Naive thymus-derived CD4-positive, alpha-beta T cell (primary cell): ENCODE results near the gene SEPHS2. TPM values are rescaled to one million over a fixed set of nuclear protein-coding genes. Genes with fewer than 3 reads are reported as not detected.
A peak's percentile ranks its signal among the peaks of the same experiment; 100 is the strongest.
"Not testable (repeated sequence)": the region's sequence is repeated elsewhere in the genome, so short reads cannot be mapped to it uniquely, and the experiment has no call there.

Experiments used
- ATAC-seq: fragments of 150-1000 bp; cut with Tn5 transposase; 2 replicates; pipeline ENCODE4 v1.10.0; 2021; ENCODE audit warnings: mild to moderate bottlenecking, moderate library complexity
- CTCF ChIA-PET: fragments of 350-600 bp; sonication (Branson Sonifier 250); formaldehyde crosslinking; loops from one replicate; lab custom pipeline; 2021; ENCODE audit warnings: antibody characterized with exemption; lab: Charles Lee
- POLR2A ChIA-PET: fragments of 350-600 bp; sonication (Branson Sonifier 250); formaldehyde crosslinking; loops from one replicate; lab custom pipeline; 2021; ENCODE audit warnings: antibody characterized with exemption, inconsistent platforms; lab: Charles Lee
- DNase-seq, 9 donors: peaks; one replicate each; pipeline versions ENCODE4 v3.0.0 to v3.0.0-alpha.2; 2020 to 2022; ENCODE audit warnings: mixed read lengths in 1 of 9
- H3K27ac ChIP-seq: one replicate; pipeline ENCODE4 v1.7.0; 2013; ENCODE audit warnings: mild to moderate bottlenecking, low read depth, low read length, moderate library complexity
- H3K27me3 ChIP-seq, 2 donors: one replicate each; pipeline ENCODE4 v1.7.0; 2013; ENCODE audit warnings: low read length in 2 of 2, mild to moderate bottlenecking in 2 of 2, moderate library complexity in 2 of 2; ENCODE audit not compliant: control insufficient read depth in 2 of 2, insufficient read depth in 2 of 2
- H3K36me3 ChIP-seq, 3 experiments: 1 replicate in 2 of 3; 2 replicates in 1 of 3; pipeline ENCODE4 v1.7.0; 2013; ENCODE audit warnings: low read length in 3 of 3, mild to moderate bottlenecking in 3 of 3, moderate library complexity in 1 of 3; ENCODE audit not compliant: insufficient read depth in 3 of 3, control insufficient read depth in 2 of 3
- H3K4me1 ChIP-seq, 2 donors: one replicate each; pipeline ENCODE4 v1.7.0; 2013; ENCODE audit warnings: low read length in 2 of 2, mild to moderate bottlenecking in 2 of 2, moderate library complexity in 1 of 2; ENCODE audit not compliant: control insufficient read depth in 2 of 2, insufficient read depth in 2 of 2
- H3K4me3 ChIP-seq: 2 replicates; pipeline ENCODE4 v1.7.0; 2013; ENCODE audit warnings: mild to moderate bottlenecking, low read length
- H3K9me3 ChIP-seq, 3 experiments: 1 replicate in 2 of 3; 2 replicates in 1 of 3; pipeline ENCODE4 v1.7.0; 2013; ENCODE audit warnings: low read length in 3 of 3; ENCODE audit not compliant: control insufficient read depth in 2 of 3
- H3K27ac Mint-ChIP-seq, 9 donors: one replicate each; pipeline ENCODE4 v1.8.0; 2020 to 2022; ENCODE audit warnings: mixed read lengths in 9 of 9, mild to moderate bottlenecking in 8 of 9, moderate library complexity in 5 of 9, inconsistent platforms in 2 of 9
- H3K27me3 Mint-ChIP-seq, 5 donors: one replicate each; pipeline ENCODE4 v1.8.0; 2021 to 2022; ENCODE audit warnings: mixed read lengths in 5 of 5, mild to moderate bottlenecking in 1 of 5
- H3K36me3 Mint-ChIP-seq, 5 donors: one replicate each; pipeline ENCODE4 v1.8.0; 2020 to 2022; ENCODE audit warnings: mixed read lengths in 5 of 5, mild to moderate bottlenecking in 3 of 5, inconsistent platforms in 1 of 5
- H3K4me1 Mint-ChIP-seq, 7 donors: one replicate each; pipeline ENCODE4 v1.8.0; 2020 to 2022; ENCODE audit warnings: mixed read lengths in 7 of 7, mild to moderate bottlenecking in 3 of 7, inconsistent platforms in 1 of 7
- H3K4me3 Mint-ChIP-seq, 10 donors: one replicate each; pipeline ENCODE4 v1.8.0; 2020 to 2022; ENCODE audit warnings: mild to moderate bottlenecking in 10 of 10, mixed read lengths in 10 of 10, moderate library complexity in 6 of 10, inconsistent platforms in 2 of 10
- H3K9me3 Mint-ChIP-seq, 11 donors: one replicate each; pipeline ENCODE4 v1.8.0; 2020 to 2022; ENCODE audit warnings: mixed read lengths in 11 of 11, mild to moderate bottlenecking in 4 of 11, inconsistent platforms in 1 of 11, moderate library complexity in 1 of 11
- intact Hi-C, 2 donors: fragments of 100-400 bp; cut with micrococcal nuclease; formaldehyde crosslinking; loops; one replicate each; pipeline ENCODE4 v1.15.1; 2023
- polyA plus RNA-seq, 2 donors: library from polyadenylated mRNA; unstranded; fragments of 300-500 nt; fragmentation: Illumina TruSeq; gene quantifications; one replicate each; pipeline ENCODE4 v1.2.3, GENCODE V29; 2021
- total RNA-seq, 6 experiments: library from RNA in 5 of 6; stranded (reverse) in 5 of 6; gene quantifications; 1 replicate in 5 of 6; 2 replicates in 1 of 6; pipeline ENCODE4 v1.2.3 and lab custom pipeline; 2021 to 2026

The SEPHS2 gene
- total and polyA plus RNA-seq, 7 experiments from 2014 or later: 20.9 to 83.9 (median 50.3) TPM

DNA sequence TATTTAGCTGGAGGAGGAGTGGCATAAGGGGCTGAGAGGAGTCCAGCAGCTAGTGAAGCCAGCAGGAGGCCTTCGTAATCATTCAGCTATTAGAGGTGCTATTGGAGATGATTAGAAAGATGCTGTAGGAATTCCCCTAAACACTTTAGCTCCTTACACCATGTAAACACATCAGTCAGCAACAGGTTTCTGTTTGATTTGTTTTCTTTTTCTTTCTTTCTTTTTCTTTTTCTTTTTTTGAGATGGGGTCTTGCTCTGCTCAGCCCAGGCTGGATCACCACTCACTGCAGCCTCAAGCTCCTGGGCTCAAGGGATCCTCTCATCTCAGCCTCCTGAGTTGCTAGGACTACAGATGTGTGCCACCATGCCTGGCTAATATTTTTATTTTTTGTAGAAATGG is 10.6 kb upstream of the SEPHS2 start:
- peaks cover 0 to 2% (median 0%) of the 10 kb centered on the region in 5 donors for H3K27me3 Mint-ChIP-seq
- ATAC-seq: no peak
- CTCF ChIA-PET: interaction anchor here (0.6 to 3.6 kb wide), 5 partner anchors 15 to 80 kb away, joined by 3 to 17 read pairs (median 4); partner anchors contain the start of gene ZNF747

DNA sequence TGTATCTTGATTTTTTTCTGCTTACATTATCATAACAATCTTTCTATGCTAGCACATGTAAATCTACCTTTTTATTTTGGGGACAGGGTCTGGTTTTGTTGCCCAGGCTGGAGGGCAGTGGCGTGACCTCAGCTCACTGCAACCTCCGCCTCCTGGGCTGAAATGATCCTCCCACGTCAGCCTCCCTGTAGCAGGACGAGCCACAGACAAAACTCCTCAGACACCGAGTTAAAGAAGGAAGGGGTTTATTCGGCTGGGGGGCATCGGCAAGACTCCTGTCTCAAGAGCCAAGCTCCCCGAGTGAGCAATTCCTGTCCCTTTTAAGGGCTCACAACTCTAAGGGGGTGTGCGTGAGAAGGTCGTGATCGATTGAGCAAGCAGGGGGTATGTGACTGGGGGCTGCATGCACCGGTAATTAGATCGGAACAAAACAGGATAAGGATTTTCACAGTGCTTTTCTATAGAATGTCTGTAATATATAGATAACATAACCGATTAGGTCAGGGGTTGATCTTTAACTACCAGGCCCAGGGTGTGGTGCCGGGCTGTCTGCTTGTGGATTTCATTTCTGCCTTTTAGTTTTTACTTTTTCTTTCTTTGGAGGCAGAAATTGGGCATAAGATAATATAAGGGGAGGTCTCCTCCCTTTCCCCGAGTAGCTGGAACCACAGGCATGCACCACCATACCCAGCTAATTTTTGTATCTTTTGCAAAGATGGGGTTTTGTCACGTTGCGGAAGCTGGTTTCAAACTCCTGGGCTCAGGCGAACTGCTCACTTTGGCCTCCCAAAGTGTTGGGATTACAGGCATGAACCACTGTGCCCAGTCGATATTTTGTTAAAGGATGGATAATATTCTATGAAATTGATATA is 7.3 kb upstream of the SEPHS2 start:
- DNase-seq, ATAC-seq, H3K27ac ChIP-seq, H3K9me3 ChIP-seq, H3K27me3 ChIP-seq, H3K4me3 ChIP-seq, intact Hi-C loops, H3K27me3 Mint-ChIP-seq, H3K9me3 Mint-ChIP-seq, H3K36me3 Mint-ChIP-seq, H3K36me3 ChIP-seq, CTCF ChIA-PET: not testable (repeated sequence)
- peak overlapping the region in 8 of 10 donors; percentile 3 to 67 (median 50) for H3K4me3 Mint-ChIP-seq
- H3K27ac Mint-ChIP-seq: peak overlapping the region in 8 of 9 donors; percentile 14 to 82 (median 72)
- H3K4me1 Mint-ChIP-seq: peaks cover 27 to 66% (median 50%) of the 10 kb centered on the region in 7 donors
- POLR2A ChIA-PET: interaction anchor here (0.9 to 20.1 kb wide), 4 partner anchors 12 to 38 kb away, joined by 3 to 374 read pairs (median 8); partner anchors contain the start of gene ITGAL
- H3K4me1 ChIP-seq: peaks cover 26 to 30% of the 10 kb centered on the region in 2 donors

More for the DNA sequence above, 10.6 kb upstream of the SEPHS2 start:
- Histone ChIP-seq H3K27me3 (no peaks in the 10 kb centered on the region), H3K27ac (no peak overlapping the region), H3K4me3 (no peak overlapping the region), H3K9me3 (no peaks in the 10 kb centered on the region), H3K36me3 (no peaks in the 10 kb centered on the region), H3K4me1 (peaks cover 28 to 29% of the 10 kb centered on the region in 2 donors)
- Mint-ChIP-seq H3K4me1 (peaks cover 35 to 71% (median 52%) of the 10 kb centered on the region in 7 donors), H3K4me3 (peak overlapping the region in 2 of 10 donors; percentile 27 to 46), H3K27ac (peak overlapping the region in 4 of 9 donors; percentile 59 to 96 (median 83)), H3K36me3 (peaks cover 0 to 4% (median 0%) of the 10 kb centered on the region in 5 donors), H3K9me3 (no peaks in the 10 kb centered on the region)
- no peak for DNase-seq
- intact Hi-C loops: no loop called here
- POLR2A ChIA-PET: interaction anchor here (0.6 to 20.1 kb wide), 9 partner anchors 11 to 1539 kb away, joined by 3 to 374 read pairs (median 4); partner anchors contain the start of genes DCTPP1, ITGAL, SEPHS2 and ZNF688

DNA sequence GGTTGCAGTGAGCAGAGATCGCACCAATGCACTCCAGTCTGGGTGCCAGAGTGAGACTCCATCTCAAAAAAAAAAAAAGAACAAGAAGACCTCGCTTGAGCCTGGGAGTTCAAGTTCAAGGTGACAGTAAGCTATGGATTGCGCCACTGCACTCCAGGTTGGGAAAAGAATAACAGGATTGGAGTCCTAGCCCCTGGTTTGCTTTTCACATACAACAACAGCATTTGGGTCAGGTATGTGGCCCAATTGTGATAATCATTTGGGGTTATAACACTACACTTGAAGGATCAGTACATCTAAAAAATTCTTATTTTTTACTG is 3.4 kb upstream of the SEPHS2 start:
- H3K9me3 Mint-ChIP-seq: peaks cover 0 to 2% (median 0%) of the 10 kb centered on the region in 11 donors
- CTCF ChIA-PET: interaction anchor here (0.6 to 2.6 kb wide), 22 partner anchors 8 to 248 kb away, joined by 3 to 13 read pairs (median 4); partner anchors contain the start of genes DCTPP1 and ITGAL
- ATAC-seq (no peak), DNase-seq (no peak)
- no peak overlapping the region for H3K27ac Mint-ChIP-seq
- no peak overlapping the region for H3K4me3 Mint-ChIP-seq
- Histone ChIP-seq H3K9me3 (no peaks in the 10 kb centered on the region), H3K27me3 (no peaks in the 10 kb centered on the region), H3K27ac (no peak overlapping the region), H3K4me3 (no peak overlapping the region), H3K4me1 (peaks cover 32 to 36% of the 10 kb centered on the region in 2 donors), H3K36me3 (peaks cover 0 to 5% (median 0%) of the 10 kb centered on the region in 3 experiments)
- no peaks in the 10 kb centered on the region for H3K27me3 Mint-ChIP-seq
- peaks cover 0 to 13% (median 7%) of the 10 kb centered on the region in 5 donors for H3K36me3 Mint-ChIP-seq
- H3K4me1 Mint-ChIP-seq: peaks cover 33 to 54% (median 48%) of the 10 kb centered on the region in 7 donors
- POLR2A ChIA-PET: interaction anchor here (0.6 to 20.1 kb wide), 12 partner anchors 12 to 86 kb away, joined by 3 to 374 read pairs (median 6); partner anchors contain the start of genes ITGAL and ZNF747
- intact Hi-C loops: loop anchor here (1.0 to 5.0 kb wide), 7 partner anchors 9 to 183 kb away; partner anchors contain the start of gene ITGAL (in 1 of the 2)

DNA sequence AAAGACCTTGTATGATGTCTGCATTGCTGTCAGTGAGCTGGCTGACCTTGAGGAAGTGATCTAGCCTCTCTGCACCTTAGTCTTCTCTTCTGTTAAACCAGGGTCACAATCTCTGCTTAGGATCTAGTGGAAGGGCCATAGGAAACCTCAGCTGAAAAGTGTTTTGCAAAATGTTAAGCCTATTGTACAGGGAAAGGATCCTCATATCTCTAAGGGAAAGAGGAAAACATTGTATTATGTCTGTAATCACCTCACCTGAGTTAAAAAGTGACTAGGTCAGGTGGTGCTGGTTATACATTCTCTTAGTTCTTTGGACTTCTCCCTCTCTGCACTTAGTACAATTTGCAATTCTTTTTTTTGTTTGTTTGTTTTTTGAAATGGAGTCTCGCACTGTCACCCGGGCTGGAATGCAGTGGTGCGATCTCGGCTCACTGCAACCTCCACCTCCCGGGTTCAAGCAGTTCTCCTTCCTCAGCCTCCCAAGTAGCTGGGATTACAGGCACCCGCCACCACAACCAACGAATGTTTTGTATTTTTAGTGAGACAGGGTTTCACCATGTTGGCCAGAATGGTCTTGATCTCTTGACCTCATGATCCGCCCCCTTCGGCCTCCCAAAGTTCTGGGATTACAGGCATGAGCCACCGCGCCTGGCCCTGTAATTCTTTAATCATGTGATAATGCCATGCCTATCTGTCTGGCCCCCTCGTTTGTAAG is 2.0 kb upstream of the SEPHS2 start:
- no peaks in the 10 kb centered on the region for H3K9me3 ChIP-seq
- ChIA-PET POLR2A (interaction anchor here (1.2 to 20.1 kb wide), 5 partner anchors 10 to 88 kb away, joined by 3 to 374 read pairs (median 25); partner anchors contain the start of genes ITGAL and ZNF747), CTCF (interaction anchor here (0.7 to 2.2 kb wide), 3 partner anchors 10 to 88 kb away, joined by 3 to 7 read pairs (median 5); no protein-coding TSS in a partner anchor)
- H3K4me3 ChIP-seq: no peak overlapping the region
- Mint-ChIP-seq H3K4me1 (peaks cover 39 to 57% (median 53%) of the 10 kb centered on the region in 7 donors), H3K4me3 (peak overlapping the region in 1 of 10 donors; percentile 64), H3K36me3 (peaks cover 5 to 24% (median 19%) of the 10 kb centered on the region in 5 donors), H3K27me3 (no peaks in the 10 kb centered on the region), H3K9me3 (peaks cover 0 to 4% (median 2%) of the 10 kb centered on the region in 11 donors), H3K27ac (peak overlapping the region in 2 of 9 donors; percentile 27 to 51)
- H3K27me3 ChIP-seq: no peaks in the 10 kb centered on the region
- DNase-seq (no peak), ATAC-seq (no peak)
- no peak overlapping the region for H3K27ac ChIP-seq
- intact Hi-C loops: loop anchor here in 1 of 2 donors (5.0 kb wide), 1 partner anchor 185 kb away; no protein-coding TSS in a partner anchor
- peaks cover 33 to 47% of the 10 kb centered on the region in 2 donors for H3K4me1 ChIP-seq
- peaks cover 0 to 5% (median 4%) of the 10 kb centered on the region in 3 experiments for H3K36me3 ChIP-seq

DNA sequence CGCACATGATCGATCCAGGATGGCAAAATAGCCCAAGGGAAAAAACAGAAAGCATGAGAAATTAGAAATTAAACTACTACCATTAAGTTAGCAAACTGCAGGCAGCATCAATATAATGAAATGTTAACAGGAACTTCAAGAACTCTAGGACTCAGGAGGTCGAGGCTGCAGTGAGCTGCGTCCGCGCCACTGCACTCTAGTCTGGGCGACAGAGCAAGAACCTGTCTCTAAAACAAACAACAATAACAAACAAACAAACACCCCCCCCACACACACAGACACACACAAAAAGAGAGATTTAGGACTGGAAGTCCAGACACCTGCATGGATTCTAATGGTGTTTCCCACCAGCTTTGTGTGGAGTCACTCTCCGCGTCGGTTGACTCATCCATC is 525 bp upstream of the SEPHS2 start:
- ChIA-PET CTCF (interaction anchor here (0.7 to 2.2 kb wide), 3 partner anchors 27 to 89 kb away, joined by 3 to 7 read pairs (median 4); no protein-coding TSS in a partner anchor), POLR2A (interaction anchor here (0.7 to 20.1 kb wide), 7 partner anchors 11 to 122 kb away, joined by 3 to 374 read pairs (median 7); partner anchors contain the start of genes ITGAL and ZNF747)
- Histone ChIP-seq H3K27me3 (no peaks in the 10 kb centered on the region), H3K36me3 (peaks cover 0 to 5% (median 4%) of the 10 kb centered on the region in 3 experiments), H3K4me3 (peak overlapping the region; percentile 97), H3K4me1 (peaks cover 29 to 43% of the 10 kb centered on the region in 2 donors), H3K9me3 (no peaks in the 10 kb centered on the region), H3K27ac (peak overlapping the region; percentile 92)
- no peak for ATAC-seq
- H3K4me3 Mint-ChIP-seq: peak overlapping the region; percentile 85 to 97 (median 95)
- H3K27me3 Mint-ChIP-seq: no peaks in the 10 kb centered on the region
- H3K36me3 Mint-ChIP-seq: peaks cover 5 to 26% (median 19%) of the 10 kb centered on the region in 5 donors
- peaks cover 0 to 4% (median 2%) of the 10 kb centered on the region in 11 donors for H3K9me3 Mint-ChIP-seq
- no peak for DNase-seq
- intact Hi-C loops: loop anchor here in 1 of 2 donors (5.0 kb wide), 1 partner anchor 186 kb away; no protein-coding TSS in a partner anchor
- peaks cover 35 to 52% (median 47%) of the 10 kb centered on the region in 7 donors for H3K4me1 Mint-ChIP-seq
- peak overlapping the region; percentile 90 to 98 (median 96) for H3K27ac Mint-ChIP-seq
